ENCODE results near the gene KIAA1328. TPM values are rescaled to one million over a fixed set of nuclear protein-coding genes. Genes with fewer than 3 reads are reported as not detected.

KIAA1328 gene
- total and polyA plus RNA-seq, 4 donors = 2.0 to 21.1 (median 12.8) TPM

DNA sequence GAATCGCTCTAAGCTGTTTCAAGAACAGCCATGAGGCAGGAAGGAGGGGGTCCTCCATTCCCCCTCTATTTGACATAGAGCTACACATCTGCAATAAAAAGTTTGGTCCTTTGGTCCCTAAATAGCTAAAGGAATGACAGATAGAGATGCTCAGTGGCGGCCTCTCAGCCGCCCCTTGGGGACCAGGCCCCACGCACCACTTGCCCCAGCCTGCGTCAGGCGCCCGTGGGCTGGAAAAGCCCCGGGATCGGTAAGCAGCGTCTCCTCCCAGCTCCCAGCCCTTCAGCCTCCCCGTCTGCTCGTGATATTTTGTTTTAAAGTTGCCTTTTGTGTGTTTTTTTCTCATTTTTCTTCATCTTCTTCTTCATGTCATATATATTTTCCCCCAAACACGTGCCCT, 415.7 kb downstream of the KIAA1328 start:
- Histone ChIP-seq H3K27ac (ENCODE audit: low read depth in 1 of 2, low read length in 2 of 2) (no peak overlapping the region), H3K4me3 (ENCODE audit: low read length in 2 of 2) (no peak overlapping the region), H3K27me3 (ENCODE audit: control insufficient read depth in 1 of 2, insufficient read depth in 2 of 2, low read length in 1 of 2) (no peaks in the 10 kb centered on the region), H3K4me1 (ENCODE audit: control insufficient read depth in 1 of 2, insufficient read depth in 2 of 2, low read length in 2 of 2) (no peaks in the 10 kb centered on the region), H3K9me3 (ENCODE audit: control insufficient read depth, low read length) (no peaks in the 10 kb centered on the region), H3K36me3 (ENCODE audit: control insufficient read depth in 1 of 2, insufficient read depth in 2 of 2, low read length in 1 of 2) (no peaks in the 10 kb centered on the region)
- DNase-seq = no peak
- no peak for ATAC-seq (ENCODE audit: low FRiP score)
- intact Hi-C loops (cut with DNase I) = no loop called here
- WGBS, 2 donors = 92% methylated on average over 13 of the region's 13 CpGs

- Histone ChIP-seq H3K4me3 (ENCODE audit: low read length in 2 of 2) (no peak overlapping the region), H3K9me3 (ENCODE audit: control insufficient read depth, low read length) (no peaks in the 10 kb centered on the region), H3K36me3 (ENCODE audit: control insufficient read depth in 1 of 2, insufficient read depth in 2 of 2, low read length in 1 of 2) (no peaks in the 10 kb centered on the region), H3K27me3 (ENCODE audit: control insufficient read depth in 1 of 2, insufficient read depth in 2 of 2, low read length in 1 of 2) (no peaks in the 10 kb centered on the region), H3K27ac (ENCODE audit: low read depth in 1 of 2, low read length in 2 of 2) (no peak overlapping the region), H3K4me1 (ENCODE audit: control insufficient read depth in 1 of 2, insufficient read depth in 2 of 2, low read length in 2 of 2) (no peaks in the 10 kb centered on the region)
- DNase-seq (no peak), ATAC-seq (ENCODE audit: low FRiP score) (no peak)
- intact Hi-C loops (cut with DNase I) = no loop called here
- 89 to 91% methylated on average over 13 of the region's 13 CpGs for WGBS, 2 donors
These were observed 417.9 kb downstream of the KIAA1328 start for GRCh38 chr18:37246779-37247340.

DNA sequence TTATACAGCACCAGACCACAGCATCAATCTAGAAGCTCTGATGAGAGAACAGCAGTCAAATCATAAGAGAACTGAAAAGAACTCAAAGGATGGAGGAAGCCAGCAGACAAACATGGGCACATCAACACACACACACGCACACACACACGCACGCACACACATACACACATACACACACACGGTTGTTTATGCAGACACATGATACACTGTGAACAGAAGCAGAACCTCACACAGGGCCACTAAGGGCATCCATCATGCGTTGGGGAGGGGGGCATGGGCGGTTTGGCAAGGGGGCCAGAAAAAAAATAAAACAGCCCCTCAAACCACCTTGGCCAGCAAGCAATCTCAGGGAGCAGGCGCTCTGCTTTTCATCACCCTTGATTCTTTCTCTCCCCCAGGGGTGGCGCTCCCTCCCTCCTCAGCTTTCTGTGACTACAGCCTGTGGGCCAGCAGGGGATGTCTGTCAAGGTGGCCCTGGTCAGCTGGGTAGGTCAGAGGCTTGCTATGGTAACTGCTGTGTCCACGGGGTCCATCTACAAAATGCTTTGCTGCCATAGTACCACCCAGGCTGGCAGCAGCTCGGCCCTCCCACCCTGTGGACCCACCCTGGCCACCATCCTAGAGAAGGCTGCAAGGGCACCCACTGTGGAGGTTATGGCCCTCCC, 418.7 kb downstream of the KIAA1328 start:
- no peak overlapping the region for H3K27ac ChIP-seq (ENCODE audit: low read depth in 1 of 2, low read length in 2 of 2)
- H3K27me3 ChIP-seq (ENCODE audit: control insufficient read depth in 1 of 2, insufficient read depth in 2 of 2, low read length in 1 of 2) = no peaks in the 10 kb centered on the region
- no peaks in the 10 kb centered on the region for H3K36me3 ChIP-seq (ENCODE audit: control insufficient read depth in 1 of 2, insufficient read depth in 2 of 2, low read length in 1 of 2)
- H3K9me3 ChIP-seq (ENCODE audit: control insufficient read depth, low read length) = no peaks in the 10 kb centered on the region
- no peak overlapping the region for H3K4me3 ChIP-seq (ENCODE audit: low read length in 2 of 2)
- DNase-seq (no peak), ATAC-seq (ENCODE audit: low FRiP score) (no peak)
- H3K4me1 ChIP-seq (ENCODE audit: control insufficient read depth in 1 of 2, insufficient read depth in 2 of 2, low read length in 2 of 2) = no peaks in the 10 kb centered on the region
- WGBS, 2 donors = 74 to 78% methylated on average over 10 of the region's 10 CpGs
- intact Hi-C loops (cut with DNase I) = no loop called here

GRCh38 chr18:37248281-37248680, 419.4 kb downstream of the KIAA1328 start:
- WGBS, 2 donors = 84 to 86% methylated on average over 5 of the region's 5 CpGs
- ATAC-seq (ENCODE audit: low FRiP score) (no peak), DNase-seq (no peak)
- no peak overlapping the region for H3K27ac ChIP-seq (ENCODE audit: low read depth in 1 of 2, low read length in 2 of 2)
- H3K36me3 ChIP-seq (ENCODE audit: control insufficient read depth in 1 of 2, insufficient read depth in 2 of 2, low read length in 1 of 2) = no peaks in the 10 kb centered on the region
- intact Hi-C loops (cut with DNase I) = no loop called here
- H3K9me3 ChIP-seq (ENCODE audit: control insufficient read depth, low read length) = no peaks in the 10 kb centered on the region
- H3K4me1 ChIP-seq (ENCODE audit: control insufficient read depth in 1 of 2, insufficient read depth in 2 of 2, low read length in 2 of 2) = no peaks in the 10 kb centered on the region
- no peak overlapping the region for H3K4me3 ChIP-seq (ENCODE audit: low read length in 2 of 2)
- no peaks in the 10 kb centered on the region for H3K27me3 ChIP-seq (ENCODE audit: control insufficient read depth in 1 of 2, insufficient read depth in 2 of 2, low read length in 1 of 2)

- H3K27me3 ChIP-seq (ENCODE audit: control insufficient read depth in 1 of 2, insufficient read depth in 2 of 2, low read length in 1 of 2) = no peaks in the 10 kb centered on the region
- intact Hi-C loops (cut with DNase I) = no loop called here
- 76 to 80% methylated on average over 11 of the region's 11 CpGs for WGBS, 2 donors
These were observed 420.4 kb downstream of the KIAA1328 start for GRCh38 chr18:37249171-37249886.

GRCh38 chr18:37249895-37250618, 421.1 kb downstream of the KIAA1328 start:
- Histone ChIP-seq H3K9me3 (ENCODE audit: control insufficient read depth, low read length) (no peaks in the 10 kb centered on the region), H3K36me3 (ENCODE audit: control insufficient read depth in 1 of 2, insufficient read depth in 2 of 2, low read length in 1 of 2) (no peaks in the 10 kb centered on the region), H3K27me3 (ENCODE audit: control insufficient read depth in 1 of 2, insufficient read depth in 2 of 2, low read length in 1 of 2) (no peaks in the 10 kb centered on the region), H3K4me3 (ENCODE audit: low read length in 2 of 2) (no peak overlapping the region), H3K4me1 (ENCODE audit: control insufficient read depth in 1 of 2, insufficient read depth in 2 of 2, low read length in 2 of 2) (no peaks in the 10 kb centered on the region), H3K27ac (ENCODE audit: low read depth in 1 of 2, low read length in 2 of 2) (no peak overlapping the region)
- WGBS, 2 donors = 82 to 85% methylated on average over 6 of the region's 6 CpGs
- ATAC-seq (ENCODE audit: low FRiP score) (no peak), DNase-seq (no peak)
- intact Hi-C loops (cut with DNase I) = no loop called here

More at GRCh38 chr18:37249171-37249886, 420.4 kb downstream of the KIAA1328 start:
- Histone ChIP-seq H3K9me3 (ENCODE audit: control insufficient read depth, low read length) (no peaks in the 10 kb centered on the region), H3K4me3 (ENCODE audit: low read length in 2 of 2) (no peak overlapping the region), H3K4me1 (ENCODE audit: control insufficient read depth in 1 of 2, insufficient read depth in 2 of 2, low read length in 2 of 2) (no peaks in the 10 kb centered on the region), H3K36me3 (ENCODE audit: control insufficient read depth in 1 of 2, insufficient read depth in 2 of 2, low read length in 1 of 2) (no peaks in the 10 kb centered on the region), H3K27ac (ENCODE audit: low read depth in 1 of 2, low read length in 2 of 2) (no peak overlapping the region)
- ATAC-seq (ENCODE audit: low FRiP score) (no peak), DNase-seq (no peak)

DNA sequence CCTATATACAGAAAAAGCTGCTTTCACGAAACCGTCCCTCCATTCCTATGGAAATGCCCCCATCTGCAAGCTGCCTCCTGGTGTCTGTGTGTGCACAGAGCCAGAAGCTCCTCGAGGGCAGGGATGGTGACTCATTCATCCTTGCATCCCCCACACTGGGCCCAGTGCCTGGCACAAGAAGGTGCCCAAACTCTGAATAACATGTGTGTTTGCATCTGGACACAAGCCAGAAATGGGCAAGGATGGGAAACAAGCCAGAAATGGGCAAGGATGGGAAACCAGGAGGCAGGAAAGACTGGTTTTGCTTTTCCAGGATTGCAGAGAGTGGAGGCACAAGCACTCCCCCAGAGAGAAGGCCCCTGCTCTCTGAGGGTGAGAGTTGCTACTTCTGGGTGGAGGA, 422.8 kb downstream of the KIAA1328 start:
- Histone ChIP-seq H3K27ac (ENCODE audit: low read depth in 1 of 2, low read length in 2 of 2) (no peak overlapping the region), H3K4me3 (ENCODE audit: low read length in 2 of 2) (no peak overlapping the region), H3K27me3 (ENCODE audit: control insufficient read depth in 1 of 2, insufficient read depth in 2 of 2, low read length in 1 of 2) (no peaks in the 10 kb centered on the region), H3K36me3 (ENCODE audit: control insufficient read depth in 1 of 2, insufficient read depth in 2 of 2, low read length in 1 of 2) (no peaks in the 10 kb centered on the region), H3K9me3 (ENCODE audit: control insufficient read depth, low read length) (no peaks in the 10 kb centered on the region), H3K4me1 (ENCODE audit: control insufficient read depth in 1 of 2, insufficient read depth in 2 of 2, low read length in 2 of 2) (no peaks in the 10 kb centered on the region)
- ATAC-seq (ENCODE audit: low FRiP score) (no peak), DNase-seq (no peak)
- 64 to 67% methylated on average over 3 of the region's 3 CpGs for WGBS, 2 donors
- intact Hi-C loops (cut with DNase I) = no loop called here

DNA sequence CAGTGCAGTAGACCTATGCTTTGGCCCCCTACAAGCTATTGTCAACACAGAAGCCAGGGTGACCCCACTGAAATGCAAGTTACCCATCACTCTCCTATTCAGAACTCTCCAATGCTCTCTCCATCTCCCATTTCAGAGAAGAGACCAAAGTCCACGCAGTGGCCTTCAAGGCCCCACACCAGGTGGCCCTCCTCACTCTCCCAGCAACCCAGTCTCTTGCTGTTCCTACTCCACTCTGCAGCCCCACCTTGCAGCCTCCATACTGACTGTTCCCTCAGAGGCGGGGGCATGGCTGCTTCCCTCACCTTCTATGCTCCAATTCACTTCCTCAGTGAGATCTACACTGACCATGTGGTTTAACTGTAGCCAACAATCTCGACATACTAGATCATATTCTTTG, 423.4 kb downstream of the KIAA1328 start:
- Histone ChIP-seq H3K4me1 (ENCODE audit: control insufficient read depth in 1 of 2, insufficient read depth in 2 of 2, low read length in 2 of 2) (no peaks in the 10 kb centered on the region), H3K4me3 (ENCODE audit: low read length in 2 of 2) (no peak overlapping the region), H3K27me3 (ENCODE audit: control insufficient read depth in 1 of 2, insufficient read depth in 2 of 2, low read length in 1 of 2) (no peaks in the 10 kb centered on the region), H3K36me3 (ENCODE audit: control insufficient read depth in 1 of 2, insufficient read depth in 2 of 2, low read length in 1 of 2) (no peaks in the 10 kb centered on the region), H3K27ac (ENCODE audit: low read depth in 1 of 2, low read length in 2 of 2) (no peak overlapping the region), H3K9me3 (ENCODE audit: control insufficient read depth, low read length) (no peaks in the 10 kb centered on the region)
- WGBS, 2 donors = 84 to 90% methylated on average over 3 of the region's 3 CpGs
- intact Hi-C loops (cut with DNase I) = no loop called here
- no peak for ATAC-seq (ENCODE audit: low FRiP score)
- no peak for DNase-seq
